ENCODE data around the gene GNRH2.
"Not testable (repeated sequence)": the region's sequence is repeated elsewhere in the genome, so short reads cannot be mapped to it uniquely, and the experiment has no call there.

Gene GNRH2

GRCh38 chr20:3043322-3043721 is at the start of gene GNRH2:
TSS of gene GNRH2 (plus strand) at chr20:3043622. CDS start at chr20:3044415, 793 bp downstream.
- DNase-seq = no peak

- no peak for DNase-seq
These were observed 47.6 kb upstream of the GNRH2 start for GRCh38 chr20:2995796-2996195.

- no peak for DNase-seq
These were observed 44.7 kb upstream of the GNRH2 start for GRCh38 chr20:2998728-2999127.

GRCh38 chr20:3000852-3001523 is 42.4 kb upstream of the GNRH2 start:
- DNase-seq = no peak

GRCh38 chr20:3003416-3003815 is 40.0 kb upstream of the GNRH2 start:
- DNase-seq = no peak

GRCh38 chr20:3010985-3011723 is 32.3 kb upstream of the GNRH2 start:
- DNase-seq = no peak

GRCh38 chr20:3011752-3012151 is 31.7 kb upstream of the GNRH2 start:
- no peak for DNase-seq

GRCh38 chr20:3013771-3014170 is 29.7 kb upstream of the GNRH2 start:
- DNase-seq = no peak

GRCh38 chr20:3014179-3014578 is 29.2 kb upstream of the GNRH2 start:
- no peak for DNase-seq

GRCh38 chr20:3014662-3015061 is 28.8 kb upstream of the GNRH2 start:
- peak; percentile 6 for DNase-seq

- not testable (repeated sequence) for DNase-seq
These were observed 28.1 kb upstream of the GNRH2 start for GRCh38 chr20:3015302-3015701.

- no peak for DNase-seq
These were observed 22.1 kb upstream of the GNRH2 start for GRCh38 chr20:3021327-3021726.

- no peak for DNase-seq
These were observed 21.6 kb upstream of the GNRH2 start for GRCh38 chr20:3021777-3022176.

GRCh38 chr20:3022559-3023490 is 20.6 kb upstream of the GNRH2 start:
- DNase-seq = not testable (repeated sequence)

- DNase-seq = no peak
These were observed 15.4 kb upstream of the GNRH2 start for GRCh38 chr20:3027987-3028386.

- DNase-seq = no peak
These were observed 11.8 kb upstream of the GNRH2 start for GRCh38 chr20:3031524-3032147.

GRCh38 chr20:3032624-3033023 is 10.8 kb upstream of the GNRH2 start:
- DNase-seq = no peak

- no peak for DNase-seq
These were observed 5.8 kb upstream of the GNRH2 start for GRCh38 chr20:3037654-3038053.

- no peak for DNase-seq
These were observed 5.0 kb upstream of the GNRH2 start for GRCh38 chr20:3038454-3038853.

- no peak for DNase-seq
These were observed 4.0 kb upstream of the GNRH2 start for GRCh38 chr20:3039426-3039825.

GRCh38 chr20:3040086-3040485 is 3.3 kb upstream of the GNRH2 start:
- DNase-seq = no peak

GRCh38 chr20:3041854-3042409 is 1.5 kb upstream of the GNRH2 start:
- no peak for DNase-seq

- DNase-seq = no peak
These were observed 797 bp upstream of the GNRH2 start for GRCh38 chr20:3042625-3043024.

All from stimulated activated naive CD4-positive, alpha-beta T cell treated with Interleukin-2 at 50 U/mL for 16 hours (primary cell).